Retinal pigment epithelial cell (primary cell): ENCODE results near the gene HIC2.
"Not testable (repeated sequence)": the region's sequence is repeated elsewhere in the genome, so short reads cannot be mapped to it uniquely, and the experiment has no call there.

Source experiments
- DNase-seq: peaks from one replicate; pipeline ENCODE4 v3.0.0-alpha.2; 2010; ENCODE audit warnings: low read depth
- H3K4me3 ChIP-seq: 2 replicates; pipeline ENCODE4 v1.5.1; 2011; ENCODE audit warnings: mild to moderate bottlenecking, low read length, control low read depth, moderate library complexity

The HIC2 gene

GRCh38 chr22:21493789-21494782 is 76.9 kb downstream of the HIC2 start:
- DNase-seq, H3K4me3 ChIP-seq: not testable (repeated sequence)

GRCh38 chr22:21497984-21498383 is 80.8 kb downstream of the HIC2 start:
- H3K4me3 ChIP-seq, DNase-seq: not testable (repeated sequence)

DNA sequence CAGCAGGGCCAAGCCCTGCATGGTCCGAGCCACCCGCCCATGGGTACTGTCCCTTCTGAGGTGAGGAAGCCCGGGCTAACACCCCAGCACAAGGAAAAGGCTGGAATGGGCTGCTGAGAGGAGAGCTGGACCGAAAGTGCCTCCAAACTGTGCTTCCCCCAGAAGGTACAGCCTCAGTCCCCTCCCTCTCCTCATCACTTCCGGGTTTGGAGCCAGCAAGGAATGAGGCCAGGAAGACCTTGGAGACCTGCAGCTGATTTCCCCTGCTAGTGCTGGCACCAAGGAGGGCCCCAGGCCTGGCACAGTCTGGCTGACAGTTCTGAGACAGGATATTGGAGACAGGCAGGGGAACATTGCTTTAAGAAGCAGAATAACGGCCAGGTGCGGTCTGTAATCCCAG is 81.3 kb downstream of the HIC2 start:
- H3K4me3 ChIP-seq, DNase-seq: not testable (repeated sequence)

- DNase-seq, H3K4me3 ChIP-seq: not testable (repeated sequence)
Observed at GRCh38 chr22:21499623-21500506, 82.7 kb downstream of the HIC2 start.
